ENCODE results near the gene TBC1D22A.

TBC1D22A gene

DNA sequence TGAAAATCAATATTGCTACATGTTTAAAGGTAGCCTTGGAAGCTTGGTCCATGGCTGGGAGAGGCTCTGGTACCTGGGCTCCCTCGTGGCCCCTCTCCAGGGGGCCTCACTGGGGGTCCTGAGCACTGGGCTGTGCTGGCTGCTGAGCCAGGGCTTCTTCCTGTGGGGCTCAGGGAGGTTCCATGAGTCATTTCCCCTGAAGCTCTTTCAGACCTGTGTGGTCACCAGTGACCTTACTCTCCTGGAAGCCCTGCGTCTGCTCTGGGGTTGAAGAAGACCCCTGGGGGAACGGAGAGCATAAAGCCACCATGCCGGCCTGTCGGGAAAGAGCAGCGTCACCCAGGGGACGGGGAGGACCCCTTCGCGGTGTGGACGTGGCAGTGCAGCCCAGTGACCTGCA is 389.0 kb downstream of the TBC1D22A start:
- no peak for DNase-seq

DNA sequence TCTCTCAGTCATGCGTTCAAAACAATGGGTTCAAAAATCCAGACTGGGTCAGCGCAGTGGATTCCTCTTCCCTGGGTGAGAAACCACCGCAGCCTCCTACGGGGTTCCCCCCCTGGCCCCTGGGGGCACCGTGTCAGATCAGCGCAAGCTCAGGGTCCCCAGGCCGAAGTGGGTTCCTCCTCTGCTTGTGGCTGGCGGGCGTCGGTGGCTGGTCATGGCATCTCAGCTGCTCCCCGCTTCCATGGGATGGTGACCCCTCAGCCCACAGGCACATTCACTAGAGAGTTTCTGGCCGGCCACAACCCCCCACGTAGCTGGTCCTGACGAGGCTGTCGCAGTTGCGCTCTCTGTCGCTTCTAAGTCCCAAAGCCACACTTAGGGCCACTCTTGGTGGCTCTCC is 389.8 kb downstream of the TBC1D22A start:
- DNase-seq, result no peak

DNA sequence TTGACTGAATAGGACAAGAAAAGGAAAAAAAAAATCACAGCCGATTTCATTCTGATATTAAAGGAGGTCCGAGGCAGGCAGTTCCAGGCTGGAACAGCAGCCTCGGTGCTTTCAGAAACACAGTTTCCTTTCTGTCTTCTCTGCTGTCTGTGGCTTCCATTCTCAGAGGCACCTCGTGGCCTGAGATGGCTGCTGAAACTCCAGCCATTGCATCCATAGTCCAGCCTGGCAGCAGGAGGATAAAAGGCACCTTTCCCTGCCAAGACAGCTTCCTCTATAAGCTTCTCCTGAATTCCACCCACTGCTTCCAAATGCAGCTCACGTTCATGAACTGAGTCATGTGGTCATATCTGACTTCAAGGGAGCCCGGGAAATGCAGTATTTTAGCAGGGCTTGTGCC is 390.5 kb downstream of the TBC1D22A start:
- no peak for DNase-seq

DNA sequence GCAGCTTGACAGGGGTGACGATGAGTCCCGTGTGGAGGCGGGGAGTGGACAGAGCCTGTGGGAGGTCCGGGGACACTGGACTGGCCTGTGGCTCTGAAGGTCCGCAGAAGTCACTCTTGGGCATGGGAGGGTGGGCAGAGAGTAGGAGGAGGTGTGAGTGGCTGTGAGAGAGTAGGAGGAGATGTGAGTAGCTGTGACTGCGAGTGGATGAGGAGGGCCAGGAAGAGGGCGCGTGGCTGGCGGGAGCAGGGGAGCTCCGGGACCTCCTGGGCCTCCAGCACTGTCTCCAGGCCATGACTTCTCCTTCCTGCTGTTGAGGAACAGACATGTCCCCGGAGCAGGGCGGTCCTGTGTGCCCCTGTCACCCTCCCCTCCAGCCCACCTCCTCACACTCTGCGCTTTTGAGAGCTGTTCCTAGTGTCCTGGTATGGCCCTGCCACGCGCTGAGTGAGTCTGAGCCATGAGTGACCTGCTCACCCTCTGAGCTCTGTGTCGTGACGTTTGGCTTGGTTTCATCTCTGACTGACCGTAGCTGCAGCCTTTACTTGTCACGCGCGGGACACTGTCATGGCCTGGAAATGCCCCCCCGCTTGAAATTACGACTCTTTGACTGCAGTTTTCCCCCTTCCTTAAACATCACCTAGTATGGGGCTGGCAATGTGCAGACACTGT is 391.5 kb downstream of the TBC1D22A start:
- DNase-seq, result no peak

DNA sequence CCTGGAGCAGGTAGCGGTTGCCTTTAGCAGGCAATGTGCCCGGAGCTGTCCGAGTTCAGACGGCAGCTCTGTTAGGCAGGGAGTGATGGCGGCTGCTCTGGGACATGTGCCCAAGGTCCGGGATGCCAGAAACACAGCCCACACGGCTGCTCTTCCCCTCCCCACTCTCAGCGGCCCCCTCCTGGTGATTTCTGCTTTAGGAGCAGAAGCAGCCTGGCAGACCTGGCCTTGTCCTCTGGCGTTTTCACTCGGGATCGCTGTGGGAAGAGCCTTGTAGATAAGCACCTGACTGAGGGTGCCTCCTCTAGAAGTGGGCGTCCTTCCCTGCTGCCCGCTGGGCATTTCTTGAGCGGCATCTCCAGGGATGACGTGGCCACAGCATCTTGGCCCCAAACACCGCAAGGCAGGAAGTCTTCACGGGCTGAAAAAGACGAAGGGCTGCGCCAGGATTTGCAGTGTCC is 392.2 kb downstream of the TBC1D22A start:
- DNase-seq, result no peak

DNA sequence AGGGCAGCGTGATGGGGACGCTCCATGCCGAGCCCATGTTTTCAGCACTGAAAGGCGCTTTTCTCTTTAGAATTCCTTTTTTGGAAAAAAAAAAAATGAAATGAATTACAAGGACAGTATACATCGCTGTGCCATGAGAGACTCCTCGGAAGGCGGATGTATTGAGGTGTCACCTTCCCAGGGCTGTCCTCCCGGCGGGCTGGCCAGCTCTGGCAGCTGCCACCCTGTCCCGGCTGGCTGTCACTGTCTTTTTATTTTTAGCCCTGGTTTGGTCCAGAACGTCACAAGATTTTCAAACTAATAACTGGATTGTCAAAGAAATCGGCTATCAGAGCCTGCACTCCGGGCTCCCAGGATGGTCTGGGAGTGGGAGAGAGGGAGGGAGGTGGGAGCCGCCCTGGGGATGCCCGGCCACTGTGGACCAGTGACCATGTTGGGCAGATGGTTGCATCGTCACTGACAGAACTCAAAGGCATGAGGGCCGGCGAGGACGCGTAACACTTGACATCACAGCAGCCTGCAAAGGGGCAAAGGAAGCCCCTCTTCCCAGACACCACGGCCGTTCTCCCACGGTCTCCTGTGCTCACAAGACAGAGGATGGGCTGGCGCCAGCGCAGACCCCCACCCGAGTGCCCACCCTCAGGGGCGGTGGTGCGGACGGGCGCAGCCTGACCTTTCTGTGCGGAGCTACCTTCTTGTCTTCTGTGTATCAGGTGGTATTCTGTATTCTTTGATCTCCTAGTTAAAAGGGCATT is 392.9 kb downstream of the TBC1D22A start:
- no peak for DNase-seq

DNA sequence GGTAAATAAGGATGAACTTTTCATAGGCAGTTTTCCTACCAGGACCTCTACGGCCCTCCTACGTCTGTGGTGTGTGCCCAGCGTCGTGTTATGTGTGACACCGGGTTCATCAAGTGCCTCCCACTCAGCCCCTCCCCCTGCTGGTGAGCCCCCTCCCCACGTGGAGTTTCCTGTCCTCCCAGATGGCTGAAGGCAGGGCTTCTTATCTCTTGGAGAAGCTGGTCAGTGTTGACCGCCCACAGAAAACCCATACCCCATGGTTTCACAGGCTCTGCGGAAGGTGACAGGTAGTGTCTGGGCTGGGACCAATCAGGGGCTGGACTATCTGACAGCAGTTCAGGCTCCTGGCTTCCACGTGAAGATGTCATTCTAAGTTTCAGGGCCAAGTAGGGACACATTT is 393.5 kb downstream of the TBC1D22A start:
- DNase-seq, result no peak

DNA sequence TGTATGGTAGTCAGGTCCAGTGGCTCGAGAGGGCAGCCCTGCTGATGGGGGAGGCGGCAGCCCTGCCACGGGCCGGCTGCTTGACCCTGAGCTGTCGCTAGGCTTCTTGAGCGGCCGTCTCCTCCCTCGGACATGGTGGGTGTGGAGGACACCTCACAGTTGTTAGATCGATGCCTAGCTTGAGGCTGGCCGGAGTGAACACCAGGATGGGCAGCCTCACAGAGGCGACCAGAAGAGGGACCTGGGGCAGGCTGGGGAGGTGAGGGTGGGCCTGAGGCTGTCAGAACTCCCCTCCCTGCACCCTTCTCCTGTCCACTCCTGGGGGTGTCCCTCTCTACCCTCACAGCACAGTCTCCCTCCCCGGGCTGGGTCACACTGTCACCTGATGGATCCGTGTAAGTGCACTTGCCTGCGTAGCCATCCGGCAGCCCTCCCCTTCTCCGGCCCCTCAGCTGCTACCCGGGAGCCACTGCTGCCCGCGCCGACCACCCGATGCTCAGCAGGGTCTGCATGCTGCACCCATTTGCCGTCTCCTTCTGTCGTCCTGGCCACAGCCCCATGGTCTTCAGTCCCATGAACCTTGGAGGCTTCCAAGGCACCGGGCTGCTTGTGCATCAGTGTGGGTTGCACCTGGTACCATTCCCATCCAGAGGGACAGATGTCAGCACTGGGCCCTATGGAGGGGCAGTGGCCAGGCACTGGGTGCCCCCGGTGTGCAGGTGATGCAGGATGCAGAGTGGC is 394.1 kb downstream of the TBC1D22A start:
- DNase-seq, result no peak

DNA sequence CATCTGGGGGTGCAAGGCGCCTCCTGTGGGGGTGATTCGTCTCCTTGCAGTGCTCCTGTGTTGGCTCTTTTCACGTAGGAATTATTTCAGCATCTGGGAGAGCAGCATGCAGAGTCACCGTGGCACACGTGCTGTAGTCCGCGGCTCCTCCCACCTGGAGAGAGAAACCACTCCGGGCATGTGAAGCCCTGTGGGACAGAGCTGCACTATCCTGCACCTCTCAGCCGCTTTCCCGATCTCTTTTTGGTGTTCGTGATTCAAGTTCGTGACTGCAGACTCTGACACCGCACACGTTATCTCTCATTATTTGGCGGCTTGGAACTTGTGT is 394.6 kb downstream of the TBC1D22A start:
- DNase-seq, result no peak

DNA sequence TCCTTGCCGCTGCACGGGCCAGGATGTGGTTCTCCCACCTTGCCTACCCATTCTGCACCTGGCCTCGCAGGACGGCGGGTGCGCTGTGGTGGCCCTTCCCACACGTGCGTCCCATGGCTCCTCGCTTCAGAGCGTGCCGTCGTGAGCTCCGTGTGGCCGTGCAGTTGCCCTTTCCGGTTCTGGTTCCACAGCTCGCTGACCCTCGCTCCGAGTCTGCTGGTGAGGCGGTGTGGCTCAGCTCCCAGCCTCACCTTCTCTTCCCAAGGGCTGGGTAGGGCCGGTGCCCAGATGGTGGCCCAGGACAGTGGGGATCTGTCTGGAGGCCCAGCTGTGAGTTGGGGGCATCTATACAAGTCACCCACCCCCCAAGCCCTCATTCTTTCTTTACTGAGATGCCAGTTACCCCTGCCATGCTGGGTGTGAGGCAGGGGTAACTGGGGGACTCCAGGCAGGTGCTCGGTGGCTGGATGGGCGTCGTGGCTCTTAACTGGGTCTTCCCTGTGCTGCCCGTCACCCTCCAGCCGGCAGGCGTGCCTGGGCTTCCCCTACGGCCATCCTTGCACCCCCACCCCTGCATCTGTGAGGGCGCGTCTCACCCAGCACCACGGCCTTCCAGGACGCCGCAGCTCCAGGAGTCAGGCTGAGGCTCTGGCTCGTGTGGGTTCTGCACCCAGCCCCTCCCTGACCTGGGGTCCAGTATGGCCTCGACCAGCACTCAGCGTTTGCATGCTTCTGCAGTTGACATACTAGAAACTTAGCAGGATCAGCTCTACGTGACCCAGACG is 395.2 kb downstream of the TBC1D22A start:
- DNase-seq, result no peak

DNA sequence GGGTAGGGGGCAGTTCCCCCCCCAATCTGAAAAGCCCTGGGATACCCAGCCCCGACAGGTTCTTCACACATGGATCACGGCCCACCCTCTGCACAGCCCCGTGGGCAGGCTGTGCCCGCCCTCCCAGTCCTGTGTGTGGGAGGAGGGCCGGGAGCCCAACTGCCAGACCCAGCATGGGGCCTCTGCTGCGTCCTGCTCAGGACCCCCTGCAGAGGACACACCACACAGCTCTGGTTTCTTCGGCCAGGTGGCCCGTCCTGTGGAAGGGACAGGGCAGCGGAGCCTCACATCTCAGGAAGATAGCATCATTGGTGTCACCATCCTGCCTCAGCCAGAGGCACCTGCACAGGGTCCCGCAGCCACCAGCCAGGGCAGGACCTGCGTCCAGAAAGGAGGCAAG is 396.0 kb downstream of the TBC1D22A start:
- DNase-seq, result no peak

DNA sequence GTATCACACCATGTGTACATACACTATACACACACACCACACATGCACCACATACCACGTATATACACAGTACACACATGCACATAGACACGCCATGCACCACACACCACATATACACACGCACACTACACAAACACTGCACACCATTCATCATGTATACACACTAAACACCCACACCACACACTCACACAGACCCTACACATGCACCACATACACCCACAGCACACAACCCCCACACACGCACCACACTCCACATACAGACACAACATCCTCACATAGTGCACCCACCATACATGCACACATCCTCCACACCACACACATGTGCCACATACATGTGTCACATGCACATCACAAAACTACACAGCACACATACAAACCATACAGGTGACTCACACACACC is 397.1 kb downstream of the TBC1D22A start:
- DNase-seq, result no peak

DNA sequence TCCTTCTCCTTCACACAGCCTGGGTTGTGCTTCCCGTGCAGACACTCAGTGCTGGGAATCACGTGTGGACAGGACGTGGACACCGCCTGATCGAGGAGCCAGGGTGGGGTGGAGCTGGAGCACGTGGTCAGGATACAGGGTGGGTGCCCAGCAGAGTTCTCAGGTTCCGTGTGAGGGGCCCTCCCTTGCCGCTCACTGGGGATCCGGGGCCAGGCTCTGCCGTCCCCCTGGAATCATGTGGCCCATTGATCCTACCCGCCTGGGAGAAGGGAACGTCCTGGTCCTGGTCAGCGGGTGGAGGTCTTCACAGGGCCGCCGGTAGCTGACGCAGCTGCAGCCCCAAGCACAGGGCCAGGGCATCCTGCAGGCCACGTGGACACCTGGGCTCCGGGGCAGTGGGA is 397.7 kb downstream of the TBC1D22A start:
- no peak for DNase-seq

DNA sequence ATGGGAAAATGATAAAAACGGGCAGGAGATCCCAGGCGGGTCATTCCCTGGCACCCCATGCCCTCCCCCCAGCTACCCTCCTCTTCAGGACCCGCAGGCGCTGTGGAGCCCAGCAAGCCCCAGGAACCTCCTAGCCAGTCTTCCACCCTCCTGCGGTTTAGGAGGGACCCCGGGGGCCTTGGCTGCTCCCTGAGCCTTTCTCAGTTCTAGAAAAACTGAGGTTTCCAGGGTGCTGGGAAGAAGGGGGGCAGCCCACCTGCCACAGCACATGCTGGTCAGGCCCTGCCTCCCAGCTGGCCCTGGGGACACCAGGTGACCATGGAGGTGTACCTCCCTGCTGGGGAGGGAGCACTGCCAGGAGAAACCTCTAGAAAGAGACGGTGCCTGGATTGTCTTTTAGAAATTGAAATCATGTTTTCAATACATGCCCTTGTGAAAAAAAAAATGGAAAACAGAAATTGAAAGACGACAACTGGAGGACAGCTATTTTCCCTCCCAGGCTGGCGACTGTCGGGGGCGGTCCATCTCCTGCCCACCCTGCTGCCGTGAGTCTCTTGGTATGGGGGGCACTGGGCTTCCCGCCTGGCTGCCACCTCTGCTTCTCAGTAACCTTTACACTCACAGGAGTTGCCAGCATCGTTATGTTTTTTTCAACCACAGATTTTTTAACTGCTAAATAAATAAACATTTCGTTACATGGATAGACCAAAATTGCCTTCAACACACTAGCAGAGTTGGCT is 398.5 kb downstream of the TBC1D22A start:
- no peak for DNase-seq

DNA sequence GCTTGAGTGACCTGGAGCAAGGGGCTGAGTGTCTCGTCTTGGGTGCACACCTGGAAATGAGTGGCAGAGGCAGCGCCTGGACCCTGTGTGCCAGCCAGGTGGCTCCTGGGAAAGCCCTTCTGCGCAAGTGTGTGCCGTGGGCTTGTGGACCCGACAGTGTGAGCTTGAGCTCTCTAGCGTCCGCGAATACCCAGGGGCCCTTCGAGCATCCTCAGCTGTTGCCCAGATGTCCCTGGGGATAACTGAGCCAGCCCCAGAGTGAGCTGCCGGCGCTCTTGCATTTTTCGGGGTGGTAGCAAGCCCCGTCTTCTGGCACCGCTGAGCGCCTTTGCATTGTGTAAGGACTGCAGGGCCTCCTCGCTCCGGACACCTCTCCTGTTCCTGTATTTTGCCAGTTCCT is 399.2 kb downstream of the TBC1D22A start:
- DNase-seq, result no peak

DNA sequence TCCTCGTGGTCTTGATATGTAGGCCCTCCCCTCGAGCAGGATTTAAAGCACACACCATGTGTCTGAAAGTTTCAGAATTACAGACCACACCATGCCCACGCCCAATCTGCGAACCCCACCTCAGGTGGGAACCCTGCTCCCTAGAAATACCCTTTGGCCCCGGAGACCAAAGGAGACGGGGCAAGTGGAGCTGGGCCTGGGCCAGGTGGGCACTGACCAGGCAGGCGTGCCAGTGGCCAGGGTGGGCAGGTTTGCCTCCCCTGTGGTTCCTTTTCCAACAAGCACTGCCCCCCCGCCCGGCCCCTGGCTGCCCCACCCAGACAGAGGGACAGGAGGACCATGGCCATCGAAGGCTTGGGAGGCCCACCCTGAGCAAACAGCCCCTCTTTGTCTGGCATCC is 400.4 kb downstream of the TBC1D22A start:
- no peak for DNase-seq

DNA sequence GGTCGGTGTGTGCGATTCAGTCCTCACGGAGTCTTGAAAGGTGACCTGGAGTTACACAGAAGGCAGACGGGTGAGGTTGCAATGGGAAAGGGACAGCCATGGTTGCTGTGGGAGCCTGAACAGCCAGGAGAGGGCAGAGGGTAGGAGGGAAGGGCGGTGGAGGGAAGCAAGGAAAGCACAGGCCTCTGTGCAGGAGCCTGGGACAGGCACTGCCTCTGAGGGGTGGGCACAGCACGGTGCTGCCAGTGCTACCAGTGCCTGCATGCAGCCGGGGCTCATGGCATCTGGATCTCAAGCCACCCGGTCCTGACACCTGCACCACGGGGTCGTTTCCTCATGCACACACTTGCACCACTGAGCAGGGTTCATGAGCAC is 401.0 kb downstream of the TBC1D22A start:
- DNase-seq, result no peak

DNA sequence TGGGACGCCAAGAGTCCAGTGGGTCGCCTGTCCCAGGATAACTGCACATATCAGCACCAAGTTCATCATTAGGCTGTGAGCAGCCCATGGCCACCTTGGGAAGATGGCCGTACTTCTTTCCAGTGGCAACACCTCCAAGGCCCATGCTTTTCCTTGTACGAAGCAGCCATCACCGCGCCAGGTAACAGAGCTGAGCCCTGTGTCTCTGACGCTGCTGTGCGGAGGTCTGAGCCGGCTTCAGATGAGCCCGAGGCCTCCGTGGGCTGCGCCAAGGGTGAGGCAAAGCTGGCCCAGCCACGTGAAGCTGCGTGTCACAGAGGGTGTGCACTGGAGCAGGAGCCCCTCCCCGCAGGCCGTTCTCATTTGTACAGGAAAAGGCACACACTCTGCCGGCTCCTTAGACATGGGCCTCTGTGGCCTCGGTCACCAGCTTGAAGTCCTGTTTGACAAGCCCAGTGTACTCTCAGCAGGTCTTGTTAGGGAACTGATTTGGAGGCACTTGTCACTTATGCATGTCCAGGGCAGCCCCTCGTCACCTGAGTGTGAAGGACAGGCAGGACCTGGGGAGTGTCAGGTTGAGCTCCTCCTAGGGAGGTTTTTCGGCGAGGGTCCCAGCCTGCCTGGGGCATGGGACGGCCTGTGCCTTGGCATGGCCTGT is 401.5 kb downstream of the TBC1D22A start:
- DNase-seq, result no peak

DNA sequence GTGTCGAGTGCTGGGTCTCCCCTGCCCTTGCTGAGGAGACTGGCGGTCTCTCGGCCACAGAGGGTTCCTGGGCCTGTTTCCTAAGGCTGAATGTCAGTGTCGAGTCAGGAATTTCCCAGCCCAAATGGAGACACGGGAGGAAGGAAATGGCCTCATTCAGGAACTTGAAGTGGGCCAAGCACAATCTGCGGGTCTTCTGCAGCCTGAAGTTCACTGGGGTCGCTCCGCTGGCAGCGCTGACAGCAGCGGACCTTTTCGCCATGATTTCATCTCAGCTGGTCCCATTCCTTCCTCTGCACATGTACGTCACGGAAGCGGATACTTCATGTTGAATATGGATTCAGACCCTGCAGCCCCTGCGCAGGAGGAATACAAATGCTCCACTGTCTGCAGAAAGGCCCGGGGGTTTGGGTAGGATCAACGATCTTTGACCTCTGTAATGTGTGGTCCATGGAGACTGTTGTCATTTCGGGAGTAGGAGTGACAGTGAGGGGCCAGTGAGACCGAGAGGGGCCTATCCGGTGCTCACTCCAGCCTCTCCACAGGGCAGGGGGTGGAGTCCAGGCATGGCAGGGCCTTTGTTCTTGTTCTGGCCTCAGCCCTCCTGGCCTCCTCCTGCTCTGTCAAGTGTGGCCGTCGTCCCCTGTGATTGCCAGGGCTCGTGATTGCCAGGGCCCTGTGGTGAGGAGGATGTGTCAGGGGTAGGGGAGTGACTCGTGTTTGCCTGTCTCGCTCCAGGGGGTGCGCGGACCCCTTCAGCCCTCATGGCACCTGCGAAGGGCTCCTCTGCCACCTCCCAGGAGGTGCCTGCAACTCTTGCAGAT is 402.3 kb downstream of the TBC1D22A start:
- DNase-seq, result no peak

DNA sequence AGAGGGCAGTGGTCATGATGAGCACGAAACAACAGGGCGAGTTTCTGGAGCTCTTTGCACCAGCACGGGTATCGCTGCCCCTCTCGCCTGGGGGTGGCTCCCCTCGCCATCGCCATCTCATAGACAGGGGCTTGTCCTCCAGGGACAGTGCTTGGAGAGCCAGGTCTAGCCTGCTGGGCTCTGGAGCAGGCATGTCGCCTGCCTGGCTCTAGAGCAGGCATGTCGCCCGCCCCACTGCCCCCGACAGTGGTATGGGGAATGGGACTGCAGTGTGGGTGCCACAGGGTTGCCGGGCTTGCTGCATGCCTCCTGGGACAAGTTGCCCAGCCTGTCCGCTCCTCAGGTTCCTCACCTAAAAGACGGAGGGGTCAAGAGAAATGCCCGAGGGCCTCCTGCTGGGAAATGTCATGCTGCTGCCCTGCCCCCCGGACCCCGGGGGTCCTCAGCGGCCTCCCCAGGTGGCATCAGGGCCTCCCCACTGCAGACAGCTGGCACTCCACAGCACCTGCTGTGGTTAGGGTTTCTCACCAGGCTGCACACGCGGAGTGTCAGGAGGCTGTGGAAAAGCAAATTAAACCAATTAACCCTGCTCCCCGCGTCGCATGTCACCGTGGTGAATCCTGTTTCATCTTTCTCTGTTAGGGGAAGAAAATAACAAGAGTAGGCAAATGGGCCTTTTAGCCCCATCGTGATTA is 403.0 kb downstream of the TBC1D22A start:
- DNase-seq, result no peak

DNA sequence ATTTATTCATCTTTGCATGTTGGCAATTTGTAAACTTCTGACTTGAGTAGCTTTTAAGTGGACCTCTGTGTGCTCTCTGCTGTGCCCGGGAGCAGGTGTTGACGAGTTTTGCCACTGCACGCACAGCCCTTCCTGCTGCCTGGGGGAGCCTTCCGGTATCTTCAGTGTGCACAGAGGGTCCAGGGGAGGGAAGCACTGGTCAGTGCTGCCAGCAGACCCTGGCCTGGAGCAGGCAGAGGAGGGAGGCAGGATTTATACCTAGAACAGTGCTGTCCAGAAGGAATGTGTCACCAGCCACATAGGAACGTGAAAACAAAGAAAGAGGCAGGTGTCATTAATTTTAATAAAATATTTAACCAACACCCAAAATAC is 403.6 kb downstream of the TBC1D22A start:
- DNase-seq, result no peak

Measured in CD4-positive, alpha-beta T cell treated with Interleukin-4 for 1 hour (primary cell).